Thyroid gland (tissue), 4 donors: ENCODE measurements around the gene FANCB. TPM values are rescaled to one million over a fixed set of nuclear protein-coding genes. Genes with fewer than 3 reads are reported as not detected.

ENCODE experiments used
- DNase-seq, 2 donors: peaks; one replicate each; pipeline ENCODE4 v3.0.0-alpha.2; 2019
- H3K27ac ChIP-seq, 3 donors: fragments of 200-600 bp; sonication (generic); 1 replicate in 2 of 3; 2 replicates in 1 of 3; pipeline ENCODE4 v1.5.1; 2016 to 2019; ENCODE audit warnings: mild to moderate bottlenecking in 1 of 3, moderate library complexity in 1 of 3
- H3K27me3 ChIP-seq: fragments of 200-600 bp; sonication (generic); one replicate; pipeline ENCODE4 v1.5.1; 2019
- H3K36me3 ChIP-seq, 2 donors: fragments of 200-600 bp; sonication (generic); one replicate each; pipeline ENCODE4 v1.5.1; 2016 to 2019
- H3K4me1 ChIP-seq, 2 donors: fragments of 200-600 bp; sonication (generic); one replicate each; pipeline ENCODE4 v1.5.1; 2017 to 2019
- H3K4me3 ChIP-seq, 3 donors: fragments of 200-600 bp; sonication (generic); replicated peaks in 1 of 3; 1 replicate in 2 of 3; 2 replicates in 1 of 3; pipeline ENCODE4 v1.5.1; 2016; ENCODE audit warnings: mild to moderate bottlenecking in 1 of 3
- H3K9me3 ChIP-seq: fragments of 200-600 bp; sonication (generic); one replicate; pipeline ENCODE4 v1.5.1; 2017
- POLR2A ChIP-seq, 2 donors: fragments of 450-650 bp; IDR thresholded peaks; one replicate each; pipeline ENCODE4 v1.6.1; 2017; ENCODE audit warnings: antibody characterized with exemption in 2 of 2, mild to moderate bottlenecking in 2 of 2, moderate library complexity in 1 of 2
- WGBS, 2 donors: methylation state at CpG; one replicate each; pipeline ENCODE4 v1.1.5; 2017; 5-methylcytosine and 5-hydroxymethylcytosine counted together
- intact Hi-C: fragments of 100-400 bp; cut with DNase I; formaldehyde crosslinking; loops from one replicate; pipeline ENCODE4 v1.15.1; 2023
- total RNA-seq, 4 donors: library from RNA; depleted of rRNA; stranded (reverse); fragments of >200 nt; gene quantifications; one replicate each; pipeline ENCODE4 v1.2.3, GENCODE V29; 2016
- TF ChIP-seq, protein P1 (sequence below), 6 experiments: fragments of 200-600 bp in 3 of 6; fragments of 450-650 bp in 3 of 6; sonication (generic) in 3 of 6; IDR thresholded peaks; one replicate each; pipeline ENCODE4 v1.5.1; 2016 to 2019; ENCODE audit warnings: antibody characterized with exemption in 6 of 6, mild to moderate bottlenecking in 2 of 6, inconsistent platforms in 1 of 6, moderate library complexity in 1 of 6

Gene FANCB
- total RNA-seq, 4 donors from 2014 or later: 0.71 to 2.2 (median 1.6) TPM

GRCh38 chrX:14899607-14900006, 26.7 kb upstream of the FANCB start:
- no peak overlapping the region for H3K27ac ChIP-seq
- intact Hi-C loops: no loop called here
- no peaks in the 10 kb centered on the region for H3K4me1 ChIP-seq
- H3K27me3 ChIP-seq: no peaks in the 10 kb centered on the region
- no peak overlapping the region for H3K4me3 ChIP-seq
- DNase-seq: no peak
- no peaks in the 10 kb centered on the region for H3K9me3 ChIP-seq
- no peak for TF ChIP-seq POLR2A (IDR thresholded peaks at IDR 0.05)
- TF ChIP-seq, protein P1, sequence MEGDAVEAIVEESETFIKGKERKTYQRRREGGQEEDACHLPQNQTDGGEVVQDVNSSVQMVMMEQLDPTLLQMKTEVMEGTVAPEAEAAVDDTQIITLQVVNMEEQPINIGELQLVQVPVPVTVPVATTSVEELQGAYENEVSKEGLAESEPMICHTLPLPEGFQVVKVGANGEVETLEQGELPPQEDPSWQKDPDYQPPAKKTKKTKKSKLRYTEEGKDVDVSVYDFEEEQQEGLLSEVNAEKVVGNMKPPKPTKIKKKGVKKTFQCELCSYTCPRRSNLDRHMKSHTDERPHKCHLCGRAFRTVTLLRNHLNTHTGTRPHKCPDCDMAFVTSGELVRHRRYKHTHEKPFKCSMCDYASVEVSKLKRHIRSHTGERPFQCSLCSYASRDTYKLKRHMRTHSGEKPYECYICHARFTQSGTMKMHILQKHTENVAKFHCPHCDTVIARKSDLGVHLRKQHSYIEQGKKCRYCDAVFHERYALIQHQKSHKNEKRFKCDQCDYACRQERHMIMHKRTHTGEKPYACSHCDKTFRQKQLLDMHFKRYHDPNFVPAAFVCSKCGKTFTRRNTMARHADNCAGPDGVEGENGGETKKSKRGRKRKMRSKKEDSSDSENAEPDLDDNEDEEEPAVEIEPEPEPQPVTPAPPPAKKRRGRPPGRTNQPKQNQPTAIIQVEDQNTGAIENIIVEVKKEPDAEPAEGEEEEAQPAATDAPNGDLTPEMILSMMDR (IDR thresholded peaks at IDR 0.05): no peak
- no peaks in the 10 kb centered on the region for H3K36me3 ChIP-seq

DNA sequence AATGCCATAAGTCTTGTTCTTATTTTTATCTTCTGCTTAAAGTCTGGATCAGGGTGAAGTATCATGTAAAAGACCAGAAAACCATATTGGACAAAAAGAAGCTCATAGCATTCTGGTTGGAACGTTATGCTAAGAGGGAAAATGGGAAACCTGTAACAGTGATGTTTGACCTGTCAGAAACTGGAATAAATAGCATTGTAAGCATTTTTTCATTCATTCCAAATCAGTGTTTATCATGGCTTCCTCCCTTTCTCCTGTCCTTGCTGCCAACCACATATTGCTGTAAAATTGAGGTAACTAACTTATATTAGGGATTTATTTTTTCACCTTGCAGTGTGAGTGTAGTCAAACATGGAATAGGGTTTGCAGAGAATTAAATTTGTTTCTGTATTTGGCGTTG, 24.2 kb upstream of the FANCB start:
- Histone ChIP-seq H3K4me3 (no peak overlapping the region), H3K9me3 (no peaks in the 10 kb centered on the region), H3K4me1 (no peaks in the 10 kb centered on the region), H3K36me3 (no peaks in the 10 kb centered on the region), H3K27me3 (no peaks in the 10 kb centered on the region), H3K27ac (no peak overlapping the region)
- DNase-seq: no peak
- no peak for TF ChIP-seq POLR2A (IDR thresholded peaks at IDR 0.05)
- TF ChIP-seq, protein P1 (IDR thresholded peaks at IDR 0.05): no peak
- WGBS, 2 donors: 92 to 97% methylated on average over 2 of the region's 2 CpGs
- intact Hi-C loops: no loop called here

DNA sequence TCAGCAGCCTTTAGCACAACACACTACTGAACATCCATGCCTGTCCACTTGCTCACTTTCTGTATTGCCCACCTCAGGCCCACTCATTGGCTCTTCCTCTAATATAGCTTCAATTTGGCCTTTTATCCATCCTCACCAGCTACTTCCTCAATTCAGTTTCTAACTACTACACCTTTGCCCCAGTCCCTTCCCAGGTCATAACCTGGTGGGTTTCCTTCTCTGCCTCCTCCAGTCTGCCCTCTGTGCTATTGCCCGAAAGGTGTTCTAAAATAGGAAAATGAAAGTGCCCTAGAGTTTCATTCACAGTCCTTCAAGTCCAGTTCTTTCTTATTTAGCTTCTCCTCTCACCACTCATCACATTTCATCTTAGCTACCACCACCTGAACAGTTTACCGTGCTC, 23.4 kb upstream of the FANCB start:
- Histone ChIP-seq H3K27me3 (no peaks in the 10 kb centered on the region), H3K36me3 (no peaks in the 10 kb centered on the region), H3K27ac (no peak overlapping the region), H3K4me1 (no peaks in the 10 kb centered on the region), H3K4me3 (no peak overlapping the region), H3K9me3 (no peaks in the 10 kb centered on the region)
- intact Hi-C loops: no loop called here
- WGBS, 2 donors: 92 to 95% methylated on average over 2 of the region's 2 CpGs
- DNase-seq: no peak
- TF ChIP-seq POLR2A (IDR thresholded peaks at IDR 0.05): no peak
- TF ChIP-seq, protein P1 (IDR thresholded peaks at IDR 0.05): no peak

DNA sequence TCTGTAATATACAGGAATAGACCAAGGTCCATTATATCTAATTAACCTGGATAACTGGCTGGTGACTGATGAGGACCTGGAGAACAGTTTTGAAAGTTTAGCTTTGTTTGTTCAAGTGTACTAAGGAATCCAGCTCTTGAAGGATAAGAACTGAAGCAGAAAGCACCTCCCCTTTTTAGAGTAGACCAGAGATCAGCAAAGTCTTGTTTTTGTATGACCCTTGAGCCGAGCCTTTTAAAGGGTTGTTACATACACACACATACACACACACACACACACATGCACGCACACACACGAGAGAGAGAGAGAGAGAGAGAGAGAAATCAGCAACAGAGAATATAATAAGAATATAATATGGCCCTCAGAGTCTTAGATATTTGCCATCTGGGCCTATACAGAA, 13.4 kb upstream of the FANCB start:
- Histone ChIP-seq H3K9me3 (no peaks in the 10 kb centered on the region), H3K4me3 (no peak overlapping the region), H3K27ac (peak overlapping the region in 2 of 3 donors; percentile 13 to 27), H3K27me3 (no peaks in the 10 kb centered on the region), H3K36me3 (no peaks in the 10 kb centered on the region), H3K4me1 (peaks cover 7 to 15% of the 10 kb centered on the region in 2 donors)
- WGBS, 2 donors: 0 to 67% methylated on average over 3 of the region's 3 CpGs
- DNase-seq: peak; percentile 53
- no peak for TF ChIP-seq POLR2A (IDR thresholded peaks at IDR 0.05)
- TF ChIP-seq, protein P1 (IDR thresholded peaks at IDR 0.05): no peak
- intact Hi-C loops: no loop called here

DNA sequence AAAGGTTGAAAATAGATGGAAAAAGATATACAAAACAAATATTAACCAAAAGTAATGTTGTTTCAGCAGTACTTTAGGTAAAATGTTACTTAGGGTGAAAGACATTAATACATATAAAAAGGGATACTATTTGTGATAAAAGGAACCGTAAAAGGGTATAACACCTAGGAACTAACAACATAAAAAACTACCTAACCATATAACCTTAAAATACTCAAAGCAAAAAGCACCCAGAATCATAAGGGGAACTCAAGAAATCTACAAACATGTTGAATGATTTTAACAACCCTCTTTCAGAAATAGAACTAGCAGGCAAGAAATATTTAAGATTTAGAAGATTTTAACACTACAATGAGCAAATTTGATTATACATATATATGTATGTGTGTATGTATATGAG, 11.8 kb upstream of the FANCB start:
- no peaks in the 10 kb centered on the region for H3K27me3 ChIP-seq
- intact Hi-C loops: no loop called here
- H3K36me3 ChIP-seq: no peaks in the 10 kb centered on the region
- TF ChIP-seq, protein P1 (IDR thresholded peaks at IDR 0.05): no peak
- no peak for TF ChIP-seq POLR2A (IDR thresholded peaks at IDR 0.05)
- DNase-seq: no peak
- WGBS, 2 donors: 80 to 87% methylated on average over 1 of the region's 1 CpG
- H3K9me3 ChIP-seq: no peaks in the 10 kb centered on the region
- peaks cover 7 to 15% of the 10 kb centered on the region in 2 donors for H3K4me1 ChIP-seq
- no peak overlapping the region for H3K27ac ChIP-seq
- no peak overlapping the region for H3K4me3 ChIP-seq
